ENCODE data around the gene PNPO.
"Not testable (repeated sequence)": the region's sequence is repeated elsewhere in the genome, so short reads cannot be mapped to it uniquely, and the experiment has no call there.

The PNPO gene

GRCh38 chr17:47918006-47918405, 23.4 kb upstream of the PNPO start:
- no peak for DNase-seq (ENCODE audit: low read depth in 2 of 2)

DNA sequence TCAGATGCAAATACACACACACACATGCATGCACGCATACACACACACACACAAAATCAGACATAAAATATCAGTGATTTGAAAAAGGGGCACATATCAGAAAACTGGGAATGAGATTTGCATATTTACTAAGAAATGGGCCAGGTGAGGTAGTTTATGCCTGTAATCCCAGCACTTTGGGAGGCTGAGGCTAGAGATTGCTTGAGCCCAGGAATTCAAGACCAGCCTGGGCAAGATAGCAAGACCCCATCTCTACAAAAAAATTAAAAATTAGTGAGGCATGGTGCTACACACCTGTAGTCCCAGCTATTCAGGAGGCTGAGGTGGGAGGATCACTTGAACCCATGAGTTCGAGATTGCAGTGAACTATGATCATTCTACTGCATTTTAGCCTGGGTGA, 22.4 kb upstream of the PNPO start:
- DNase-seq (ENCODE audit: low read depth in 2 of 2) = no peak

DNA sequence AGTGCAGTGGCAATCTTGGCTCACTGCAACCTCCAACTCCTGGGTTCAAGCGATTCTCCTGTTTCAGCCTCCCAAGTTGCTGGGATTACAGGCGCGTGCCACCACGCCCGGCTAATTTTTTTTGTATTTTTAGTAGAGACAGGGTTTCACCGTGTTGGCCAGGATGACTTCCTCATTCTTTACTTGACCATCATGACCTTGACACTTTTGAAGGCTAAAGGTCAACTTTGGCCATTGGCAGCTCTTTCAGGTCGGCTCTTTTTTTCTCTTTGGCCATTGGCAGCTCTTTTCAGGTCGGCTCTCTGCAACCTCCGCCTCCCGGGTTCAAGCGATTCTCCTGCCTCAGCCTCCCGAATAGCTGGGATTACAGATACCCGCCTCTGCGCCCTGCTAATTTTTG, 21.5 kb upstream of the PNPO start:
- not testable (repeated sequence) for DNase-seq (ENCODE audit: low read depth in 2 of 2)

- no peak for DNase-seq (ENCODE audit: low read depth in 2 of 2)
These were observed 16.3 kb upstream of the PNPO start for GRCh38 chr17:47924785-47925677.

- DNase-seq (ENCODE audit: low read depth in 2 of 2) = no peak
These were observed 15.7 kb upstream of the PNPO start for GRCh38 chr17:47925678-47925988.

DNA sequence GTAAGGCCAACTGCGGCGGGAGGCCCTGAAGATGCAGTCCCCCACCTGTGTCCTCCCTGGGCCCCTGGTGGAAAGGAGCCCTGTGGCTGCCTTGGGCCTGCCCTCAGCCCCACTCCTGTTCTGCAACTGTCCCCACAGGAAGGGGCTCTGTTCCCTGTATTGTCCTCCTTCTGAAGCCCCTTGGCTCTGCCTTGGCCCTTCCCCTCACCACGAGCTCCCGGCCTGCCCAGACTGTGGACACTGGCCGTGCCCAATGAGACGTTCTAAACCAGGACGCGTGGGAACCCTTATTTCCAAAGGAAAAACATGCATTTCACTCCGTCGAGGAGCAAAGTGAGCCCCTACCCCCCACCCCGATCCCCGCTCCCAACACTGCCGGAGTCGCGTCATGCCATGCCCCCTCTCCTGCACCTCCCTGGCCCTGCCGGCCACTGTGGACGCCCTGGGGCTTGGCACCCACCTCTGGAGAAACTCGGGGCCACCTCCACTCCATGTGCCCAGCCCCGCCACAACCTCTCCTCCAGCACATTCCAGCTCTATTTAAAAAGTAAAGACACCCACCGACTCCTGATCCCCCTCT, 13.5 kb upstream of the PNPO start:
- DNase-seq (ENCODE audit: low read depth in 2 of 2) = no peak

GRCh38 chr17:47928415-47928814, 13.0 kb upstream of the PNPO start:
- DNase-seq (ENCODE audit: low read depth in 2 of 2) = no peak

- no peak for DNase-seq (ENCODE audit: low read depth in 2 of 2)
These were observed 12.0 kb upstream of the PNPO start for GRCh38 chr17:47929218-47930000.

DNA sequence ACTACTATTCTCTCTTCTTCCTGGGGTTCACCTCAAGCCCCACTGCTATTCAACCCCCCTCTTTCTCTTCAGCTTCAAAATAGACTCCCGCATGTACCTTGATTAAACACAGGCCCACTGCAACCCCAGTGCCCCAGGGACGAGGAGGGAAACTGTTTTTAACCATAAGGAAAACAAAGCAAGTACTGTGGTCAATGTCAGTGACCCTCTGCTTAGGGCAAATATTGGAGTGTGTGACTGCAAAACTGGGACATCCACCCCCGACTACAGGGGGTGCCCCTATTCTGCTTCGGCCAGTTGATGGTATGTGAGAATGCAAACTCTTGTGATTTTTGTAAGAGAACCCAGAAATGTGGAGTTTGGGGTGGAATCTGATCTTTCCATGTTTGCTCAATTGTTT, 9.5 kb upstream of the PNPO start:
- DNase-seq (ENCODE audit: low read depth in 2 of 2) = no peak

GRCh38 chr17:47934856-47935255, 6.5 kb upstream of the PNPO start:
- DNase-seq (ENCODE audit: low read depth in 2 of 2) = no peak

- DNase-seq (ENCODE audit: low read depth in 2 of 2) = not testable (repeated sequence)
These were observed 5.9 kb upstream of the PNPO start for GRCh38 chr17:47935468-47935867.

DNA sequence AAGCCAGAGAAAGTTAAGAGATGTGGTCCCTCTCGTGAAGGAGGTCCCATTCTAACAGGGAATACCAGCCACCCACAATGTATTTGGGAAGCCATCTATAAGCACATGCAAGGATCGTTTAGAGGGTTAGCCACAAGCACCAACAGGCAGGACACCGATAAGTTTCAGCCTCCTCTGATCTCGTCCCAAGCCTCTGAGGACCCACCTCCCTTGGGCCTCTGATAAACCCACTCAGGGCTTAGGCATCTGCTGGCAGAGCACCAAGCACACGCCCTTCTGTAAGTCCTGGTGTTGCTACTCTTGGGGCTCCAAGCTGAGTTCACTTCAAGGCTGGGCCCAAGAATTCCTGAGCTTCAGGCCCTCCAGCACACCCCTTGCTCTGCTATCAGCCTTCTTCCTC, 5.4 kb upstream of the PNPO start:
- DNase-seq (ENCODE audit: low read depth in 2 of 2) = peak; percentile 23 to 32

- DNase-seq (ENCODE audit: low read depth in 2 of 2) = no peak
These were observed 3.4 kb upstream of the PNPO start for GRCh38 chr17:47937941-47938340.

GRCh38 chr17:47942096-47942510, 732 bp downstream of the PNPO start:
- no peak for DNase-seq (ENCODE audit: low read depth in 2 of 2)

DNA sequence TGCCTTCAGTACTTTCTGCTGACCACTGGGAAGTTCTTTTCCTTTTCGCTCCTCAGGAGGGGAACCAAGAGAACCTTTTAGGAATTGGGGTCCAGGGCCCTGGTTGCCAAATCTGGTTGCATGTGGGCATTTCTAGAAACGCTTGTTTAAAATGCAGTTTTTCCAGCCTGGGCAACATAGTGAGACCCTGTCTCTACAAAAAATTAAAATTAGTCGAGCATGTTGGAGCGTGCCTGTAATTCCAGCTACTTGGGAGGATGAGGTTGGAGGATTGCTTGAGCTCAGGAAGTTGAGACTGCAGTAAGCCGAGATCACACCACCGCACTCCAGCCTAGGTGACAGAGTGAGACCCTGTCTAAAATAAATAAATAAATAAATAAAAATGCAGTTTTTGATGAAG, 1.2 kb downstream of the PNPO start:
- no peak for DNase-seq (ENCODE audit: low read depth in 2 of 2)

DNA sequence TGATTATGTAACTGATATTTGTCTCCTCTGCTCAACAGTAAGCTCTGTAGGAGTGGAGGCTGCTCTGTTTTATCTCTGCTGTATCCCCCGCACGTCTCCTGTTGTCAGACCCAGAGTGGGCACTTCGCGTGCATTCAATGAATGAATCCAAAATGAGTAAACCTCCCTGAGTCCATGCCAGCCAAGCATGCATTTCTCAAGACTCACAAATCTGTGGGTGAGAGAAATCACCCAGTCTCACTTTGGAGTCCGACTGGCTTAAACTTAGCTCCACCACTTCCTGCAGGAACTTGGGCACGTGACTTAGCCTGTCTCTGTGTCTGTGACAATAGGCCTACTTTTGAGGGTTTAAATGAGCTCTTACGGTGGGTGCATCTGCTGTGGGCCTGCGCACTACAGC, 3.7 kb downstream of the PNPO start:
- DNase-seq (ENCODE audit: low read depth in 2 of 2) = no peak

- DNase-seq (ENCODE audit: low read depth in 2 of 2) = no peak
These were observed 4.4 kb downstream of the PNPO start for GRCh38 chr17:47945529-47946508.

- DNase-seq (ENCODE audit: low read depth in 2 of 2) = no peak
These were observed 5.1 kb downstream of the PNPO start for GRCh38 chr17:47946516-47946915.

- DNase-seq (ENCODE audit: low read depth in 2 of 2) = no peak
These were observed 5.6 kb downstream of the PNPO start for GRCh38 chr17:47946929-47947397.

DNA sequence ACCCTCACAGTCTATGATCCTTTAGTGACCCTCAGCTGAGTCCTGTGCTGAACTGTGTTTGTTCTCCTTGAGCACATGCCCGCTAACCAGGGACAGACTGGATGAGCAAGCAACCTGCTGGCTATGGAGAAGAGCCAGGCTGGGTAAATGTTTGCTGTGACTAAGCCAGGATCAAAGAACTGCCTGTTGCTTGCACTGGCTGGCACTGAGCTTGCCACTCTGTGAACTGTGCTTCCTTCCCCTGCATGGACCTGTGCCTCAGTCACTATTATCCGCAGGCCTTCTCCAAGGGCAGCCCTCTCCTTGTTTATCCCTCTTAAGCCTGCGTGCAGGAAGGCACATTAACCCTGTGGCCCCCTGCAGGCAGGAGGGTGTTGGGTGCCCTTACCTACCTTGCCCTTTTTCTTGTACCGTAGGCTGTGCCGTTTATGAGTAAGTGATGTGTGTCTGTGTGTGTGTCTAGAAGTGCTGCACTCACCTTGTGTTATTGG, 7.4 kb downstream of the PNPO start:
- no peak for DNase-seq (ENCODE audit: low read depth in 2 of 2)

DNA sequence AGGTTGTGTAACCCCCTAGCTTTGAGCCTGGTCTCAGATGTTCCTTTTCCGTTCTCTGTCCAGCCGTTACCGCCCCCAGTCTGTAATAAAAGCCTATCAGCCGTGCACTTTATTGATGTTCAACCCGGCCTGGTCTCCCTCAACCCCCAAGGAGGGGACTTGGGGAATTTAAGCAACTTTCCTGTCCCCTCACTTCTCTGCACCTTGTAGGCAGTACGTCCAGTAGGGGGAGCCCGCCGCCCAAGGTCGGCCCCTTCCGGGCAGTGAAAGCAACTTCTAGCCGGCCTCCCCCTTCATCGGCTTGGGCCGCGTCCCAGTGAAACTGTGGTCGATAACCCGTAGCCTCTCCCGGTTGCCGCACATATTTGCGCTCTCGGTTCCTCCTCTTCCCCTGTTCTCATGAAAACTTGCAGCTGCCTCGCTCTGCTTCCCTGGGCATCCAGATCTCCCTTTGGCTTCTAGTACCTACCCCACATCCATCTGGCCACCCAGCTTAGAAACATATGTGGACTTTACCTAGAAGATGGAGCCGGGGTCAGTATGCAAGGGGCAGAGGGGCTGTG, 7.9 kb downstream of the PNPO start:
- peak in 1 of 2 experiments; percentile 42 for DNase-seq (ENCODE audit: low read depth in 2 of 2)

All from fibroblast of skin of left biceps (primary cell).